Measurements from ENCODE around the gene FARS2.
"Not testable (repeated sequence)": the region's sequence is repeated elsewhere in the genome, so short reads cannot be mapped to it uniquely, and the experiment has no call there.

The FARS2 gene

DNA sequence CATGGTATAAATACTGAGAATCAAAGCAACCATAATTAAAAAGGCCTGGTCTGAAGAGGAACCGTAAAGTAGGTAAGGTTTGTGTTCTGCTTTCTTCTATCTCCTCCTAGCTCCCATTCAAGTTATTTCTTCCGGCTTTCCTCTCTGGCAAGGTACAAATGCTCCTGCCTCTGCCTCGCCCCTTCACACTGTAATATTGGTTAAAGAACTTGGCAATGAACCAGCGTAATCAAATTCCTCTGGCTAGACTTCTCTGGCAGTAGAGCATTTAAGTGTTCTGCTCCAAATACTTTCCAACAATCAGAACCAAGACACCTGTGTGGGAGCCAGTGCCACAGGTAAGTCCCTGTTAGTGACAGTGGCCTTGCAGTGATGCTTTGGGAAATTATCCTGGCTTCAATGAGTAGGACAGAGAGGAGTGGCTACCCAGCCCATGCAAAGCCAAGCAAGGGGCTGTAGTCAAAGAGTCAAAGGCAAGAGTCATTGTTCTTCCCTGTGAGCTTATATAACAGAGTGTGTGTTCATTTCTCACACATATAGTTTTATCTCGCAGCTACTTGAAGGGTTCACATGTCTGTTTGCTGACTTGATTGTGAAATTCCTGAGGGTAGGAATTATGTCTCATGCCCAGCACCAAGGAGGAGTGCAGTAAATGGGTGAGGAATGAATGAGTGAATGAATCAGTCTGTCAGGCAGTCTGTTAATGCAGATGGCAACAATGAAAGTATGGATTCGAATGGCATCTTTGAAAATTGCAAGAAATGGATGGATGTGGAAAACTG is 416.1 kb downstream of the FARS2 start:
- DNase-seq: no peak

GRCh38 chr6:5679270-5679669 is 418.0 kb downstream of the FARS2 start:
- DNase-seq: no peak

GRCh38 chr6:5679691-5680090 is 418.4 kb downstream of the FARS2 start:
- DNase-seq: no peak

- no peak for DNase-seq
These were observed 418.8 kb downstream of the FARS2 start for GRCh38 chr6:5680095-5680494.

GRCh38 chr6:5681480-5681879 is 420.2 kb downstream of the FARS2 start:
- DNase-seq: no peak

GRCh38 chr6:5682530-5682929 is 421.2 kb downstream of the FARS2 start:
- no peak for DNase-seq

DNA sequence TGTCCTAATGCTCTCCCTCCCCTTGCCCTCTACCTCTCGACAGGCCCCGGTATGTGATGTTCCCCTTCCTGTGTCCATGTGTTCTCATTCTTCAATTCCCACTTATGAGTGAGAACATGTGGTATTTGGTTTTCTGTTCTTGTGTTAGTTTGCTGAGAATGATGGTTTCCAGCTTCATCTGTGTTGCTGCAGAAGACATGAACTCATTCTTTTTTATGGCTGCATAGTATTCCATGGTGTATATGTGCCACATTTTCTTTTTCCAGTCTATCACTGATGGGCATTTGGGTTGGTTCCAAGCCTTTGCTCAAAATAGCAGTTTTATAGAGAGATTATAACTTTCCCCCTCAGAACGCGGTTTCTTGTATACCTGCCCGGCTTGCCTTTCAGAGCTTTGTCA is 422.4 kb downstream of the FARS2 start:
- DNase-seq: not testable (repeated sequence)

GRCh38 chr6:5684320-5685053 is 423.2 kb downstream of the FARS2 start:
- DNase-seq: no peak

DNA sequence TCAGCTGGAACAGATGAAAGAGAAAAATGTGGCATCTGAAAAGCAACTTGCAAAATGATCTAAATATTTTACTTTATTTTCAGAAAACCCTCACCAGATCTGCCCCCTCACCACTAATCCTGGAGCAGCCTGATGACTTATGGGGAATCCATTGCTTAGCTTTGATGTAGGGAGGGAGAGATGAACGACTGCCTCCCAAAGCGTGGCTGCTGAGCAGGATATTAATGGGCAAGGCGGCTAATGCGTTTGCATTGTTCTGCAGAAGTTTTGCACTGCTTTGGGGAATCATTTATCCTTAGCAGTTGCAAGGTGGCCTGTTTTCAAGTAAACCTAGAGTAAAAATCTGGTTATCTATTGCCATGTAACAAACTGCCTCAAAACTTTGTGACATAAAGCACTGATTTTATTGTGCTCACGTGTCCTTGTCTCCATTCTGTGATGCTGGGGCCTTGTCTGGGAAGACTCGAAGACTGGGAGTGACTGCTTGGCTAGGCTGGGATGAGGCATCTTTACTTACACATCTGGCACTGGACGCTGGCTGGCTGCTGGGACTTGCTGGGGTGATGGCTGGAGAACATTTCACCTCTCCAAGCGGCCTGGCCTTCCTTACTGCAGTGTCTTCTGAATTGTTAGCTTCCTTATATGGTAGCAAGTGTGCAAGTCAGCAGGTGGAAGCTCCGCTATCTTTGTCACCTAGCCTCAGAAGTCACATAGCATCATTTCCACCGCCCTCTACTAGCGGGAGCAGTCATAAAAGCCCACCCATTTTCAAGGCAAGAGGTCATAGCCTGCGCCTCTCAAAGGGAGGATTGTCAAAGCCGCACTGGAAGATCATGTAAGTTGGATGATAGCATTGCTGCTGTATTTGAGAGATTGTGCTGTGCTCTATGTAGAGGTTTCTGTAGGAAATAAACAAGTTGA is 432.2 kb downstream of the FARS2 start:
- DNase-seq: no peak

DNA sequence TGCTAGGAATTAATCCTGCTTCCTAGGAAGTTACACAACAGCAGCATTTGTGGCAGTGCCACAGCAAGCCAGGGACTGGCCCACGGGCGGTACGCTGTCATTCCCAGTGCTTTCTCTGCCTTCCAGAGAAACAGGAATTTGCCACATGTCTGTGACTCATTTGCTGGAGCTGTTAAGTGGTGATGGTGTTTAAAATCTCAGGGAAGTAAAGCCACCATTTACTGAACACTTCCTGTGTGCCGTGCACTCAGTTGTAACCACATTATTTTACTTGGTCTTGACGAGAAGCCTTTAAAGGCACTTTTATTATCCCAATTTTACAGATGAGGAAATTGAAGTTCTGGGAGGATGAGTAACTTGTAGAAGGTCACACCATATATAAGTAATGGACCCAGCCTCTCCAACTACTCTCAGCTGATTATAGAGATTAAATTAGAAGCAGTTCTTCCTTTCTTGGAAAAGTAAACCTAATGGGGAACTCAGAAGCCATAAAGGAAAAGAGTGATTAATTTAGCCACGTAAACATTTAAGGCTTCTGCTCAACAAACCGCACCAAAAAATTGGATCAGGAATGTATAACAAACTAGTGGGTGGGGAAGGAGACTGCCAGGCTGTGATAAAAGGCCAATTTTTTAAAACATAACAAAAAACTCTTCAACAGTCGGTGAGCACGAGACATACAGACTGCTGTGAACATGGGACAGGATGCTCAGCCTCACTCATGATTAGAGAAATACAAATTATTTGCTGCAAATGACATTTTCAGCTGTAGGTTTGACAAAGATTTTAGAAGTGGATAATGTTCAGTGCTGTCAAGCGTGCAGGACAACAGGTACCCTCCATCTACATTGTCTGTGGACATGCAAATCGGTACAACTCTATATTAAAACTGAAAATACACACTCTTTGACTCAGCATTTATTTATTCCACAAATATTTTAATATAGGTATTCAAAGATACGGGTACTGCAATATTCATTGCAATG is 434.2 kb downstream of the FARS2 start:
- no peak for DNase-seq

GRCh38 chr6:5697508-5697907 is 436.2 kb downstream of the FARS2 start:
- no peak for DNase-seq

DNA sequence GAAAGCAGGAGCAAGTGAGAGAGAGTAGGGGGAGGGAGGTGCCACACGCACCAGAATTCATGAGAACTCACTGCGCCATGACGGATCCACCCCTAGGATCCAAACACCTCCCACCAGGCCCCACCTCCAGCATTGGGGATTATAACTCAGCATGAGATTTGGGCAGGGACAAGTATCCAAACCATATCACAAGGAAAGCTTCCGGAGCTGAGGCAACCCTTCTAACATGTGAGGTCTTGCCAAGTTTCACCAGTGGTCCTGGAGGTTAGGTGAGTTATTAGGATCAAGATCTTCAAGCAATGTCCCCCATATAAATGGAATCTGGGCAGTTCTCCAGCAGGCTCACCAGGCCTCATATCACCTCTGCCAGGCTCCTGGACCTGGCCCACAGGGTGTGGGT is 437.0 kb downstream of the FARS2 start:
- no peak for DNase-seq

DNA sequence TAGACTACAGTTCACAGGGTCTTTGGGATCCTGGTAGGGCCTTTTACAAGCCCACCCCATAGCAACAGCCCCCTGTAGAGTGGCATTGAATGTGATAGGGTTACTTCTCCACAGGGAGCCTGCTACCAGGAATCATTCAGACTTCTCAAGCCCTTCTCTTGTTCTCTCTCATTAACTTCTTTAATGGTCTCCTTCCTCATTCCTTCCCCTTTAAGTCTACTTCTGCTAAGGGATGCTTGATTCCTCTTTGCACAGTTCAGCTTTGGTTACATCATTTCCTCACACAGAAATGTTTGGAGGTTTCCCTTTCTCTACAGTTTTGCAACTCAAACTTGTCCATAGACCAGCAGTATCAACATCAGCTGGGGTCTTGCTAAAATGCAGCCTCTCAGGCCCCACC is 437.8 kb downstream of the FARS2 start:
- not testable (repeated sequence) for DNase-seq

GRCh38 chr6:5701174-5701573 is 439.9 kb downstream of the FARS2 start:
- no peak for DNase-seq

DNA sequence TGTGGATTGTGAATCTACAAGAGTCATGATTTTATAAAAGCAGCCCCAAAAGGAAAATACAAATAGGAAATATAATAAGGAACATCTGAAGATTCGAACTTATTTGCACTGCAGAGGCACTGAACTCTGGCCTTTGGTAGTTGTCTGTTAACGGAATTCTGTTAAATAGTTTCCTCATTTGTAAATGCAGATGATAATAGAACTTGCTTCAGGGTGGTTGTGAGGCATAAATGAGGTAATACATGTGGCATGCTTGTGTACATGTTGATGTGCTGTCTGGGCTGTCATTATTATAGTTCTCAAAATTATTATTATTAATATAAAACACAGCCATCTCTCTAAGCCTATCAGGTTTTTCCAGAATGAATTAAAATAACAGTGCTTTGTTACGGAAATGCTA is 443.4 kb downstream of the FARS2 start:
- DNase-seq: no peak

GRCh38 chr6:5705252-5705651 is 443.9 kb downstream of the FARS2 start:
- no peak for DNase-seq

- DNase-seq: peak; percentile 27
These were observed 445.1 kb downstream of the FARS2 start for GRCh38 chr6:5706124-5707033.

- no peak for DNase-seq
These were observed 446.1 kb downstream of the FARS2 start for GRCh38 chr6:5707281-5708045.

- DNase-seq: no peak
These were observed 449.2 kb downstream of the FARS2 start for GRCh38 chr6:5710516-5710915.

DNA sequence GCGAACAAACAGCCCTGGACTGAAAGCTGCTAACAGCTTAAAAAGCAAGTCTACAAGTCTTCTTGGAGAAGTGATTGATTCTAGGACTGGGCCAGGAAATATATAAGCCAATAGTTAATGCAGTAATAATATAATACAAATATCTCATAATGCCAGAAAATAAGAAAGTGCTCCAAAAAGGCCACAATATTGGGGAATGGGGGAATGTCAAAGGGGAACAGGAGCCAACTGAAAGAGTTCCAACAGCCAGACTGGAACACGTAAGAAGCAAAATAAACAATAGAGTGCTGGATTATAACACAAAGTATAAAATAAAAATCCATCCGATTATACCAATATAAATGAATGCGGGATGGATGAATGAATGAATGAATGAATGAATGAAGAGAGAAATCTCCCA is 449.6 kb downstream of the FARS2 start:
- DNase-seq: no peak

Measured in activated CD4-positive, alpha-beta T cell treated with anti-CD3 and anti-CD28 coated beads for 48 hours (primary cell).